ENCODE measurements around the gene C17orf100.

DNA sequence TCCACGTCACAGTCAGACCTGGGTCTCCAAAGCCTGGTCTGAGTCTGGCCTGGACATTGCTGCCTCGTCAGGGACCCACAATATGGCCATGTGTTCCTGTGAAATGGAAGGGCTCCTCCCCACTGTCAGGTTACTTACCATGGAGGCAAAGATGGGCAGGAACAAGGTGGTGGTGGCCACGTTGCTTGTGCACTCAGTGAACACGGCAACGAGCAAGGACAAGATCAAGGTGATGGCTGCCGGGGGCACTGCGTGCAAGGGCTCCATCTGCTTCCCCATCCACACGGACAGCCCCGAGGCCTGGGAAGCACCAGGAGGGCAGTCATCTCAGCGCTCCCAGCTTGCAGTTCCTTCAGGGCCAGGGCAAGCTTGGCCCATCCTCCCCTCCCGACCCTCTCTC, 39.1 kb downstream of the C17orf100 start:
- TF ChIP-seq POLR2AphosphoS5 (IDR thresholded peaks at IDR 0.05) (no peak), CTCF (IDR thresholded peaks at IDR 0.05) (no peak), POLR2A (IDR thresholded peaks at IDR 0.05; ENCODE audit: low read depth) (no peak)
